ENCODE results near the gene AGAP1. TPM values are rescaled to one million over a fixed set of nuclear protein-coding genes. Genes with fewer than 3 reads are reported as not detected.

Gene AGAP1
- polyA plus RNA-seq, 1 donor from 2014 or later: 17.4 TPM

DNA sequence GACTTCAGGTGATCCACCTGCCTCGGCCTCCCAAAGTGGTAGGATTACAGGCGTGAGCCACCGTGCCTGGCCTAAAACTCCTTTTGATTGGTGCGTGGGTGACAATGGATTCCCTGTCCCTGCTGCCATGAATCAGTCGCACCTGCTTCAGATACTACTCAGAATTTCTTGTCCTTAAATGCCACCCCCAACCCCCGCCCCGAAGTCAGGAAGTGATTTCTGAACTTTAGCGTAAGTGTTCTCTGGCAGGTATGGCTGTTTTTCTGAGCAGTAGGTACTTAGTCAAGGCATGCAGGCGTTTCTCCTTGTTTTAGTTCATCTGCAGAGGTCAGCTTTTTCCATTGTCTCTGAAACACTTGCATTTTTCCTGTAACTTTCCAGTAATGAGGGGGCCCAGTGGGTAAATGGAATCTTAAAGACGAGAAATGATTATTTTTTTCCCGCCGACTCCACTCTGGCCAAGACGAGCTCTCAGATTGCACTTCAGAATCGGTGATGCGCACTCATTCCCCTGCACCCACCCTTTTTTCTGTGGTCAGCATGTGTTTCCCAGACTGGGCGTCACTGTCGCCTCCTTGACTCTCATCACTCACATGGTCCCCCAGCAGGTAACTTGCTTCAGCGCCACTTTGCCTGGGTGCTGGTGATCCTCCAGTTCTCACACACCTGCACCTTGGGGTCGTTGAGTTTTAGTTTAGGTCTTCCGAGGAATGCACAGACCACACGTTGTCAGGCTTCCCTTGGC lies 494.6 kb downstream of the AGAP1 start:
- Histone ChIP-seq H3K9me2 (ENCODE audit: insufficient read depth, low read length) (no peaks in the 10 kb centered on the region), H3K4me2 (ENCODE audit: low read length) (no peak overlapping the region), H3K9me3 (ENCODE audit: low read length) (no peaks in the 10 kb centered on the region), H4K20me1 (ENCODE audit: insufficient read depth) (no peaks in the 10 kb centered on the region), H2AFZ (ENCODE audit: low read depth, low read length) (no peak overlapping the region), H3K4me3 (ENCODE audit: low read length) (no peak overlapping the region), H3K79me2 (replicated peaks; ENCODE audit: insufficient read depth, low read length) (no peaks in the 10 kb centered on the region), H3K36me3 (ENCODE audit: insufficient read depth, low read length) (no peaks in the 10 kb centered on the region), H3K27ac (ENCODE audit: low read length) (no peak overlapping the region), H3K9ac (ENCODE audit: low read length) (no peak overlapping the region), H3F3A (ENCODE audit: insufficient read depth, low read length, poor library complexity, severe bottlenecking) (no peaks in the 10 kb centered on the region), H3K27me3 (ENCODE audit: insufficient read depth, low read depth, low read length) (no peaks in the 10 kb centered on the region)
- TF ChIP-seq RAD21 (conservative IDR thresholded peaks at IDR 0.05): no peak
- no peak for TF ChIP-seq TAF1 (IDR thresholded peaks at IDR 0.05; ENCODE audit: low read depth)
- no peak for TF ChIP-seq SMC3 (conservative IDR thresholded peaks at IDR 0.05; ENCODE audit: poor library complexity)
- no peak for TF ChIP-seq EP300 (conservative IDR thresholded peaks at IDR 0.05; ENCODE audit: poor library complexity, severe bottlenecking)
- no peak for TF ChIP-seq POLR2AphosphoS5 (IDR thresholded peaks at IDR 0.05)
- no peak for TF ChIP-seq MXI1 (conservative IDR thresholded peaks at IDR 0.05; ENCODE audit: poor library complexity, severe bottlenecking)
- TF ChIP-seq EZH2 (IDR thresholded peaks at IDR 0.05; ENCODE audit: borderline replicate concordance, insufficient read depth, low read length, poor library complexity, severe bottlenecking): no peak
- TF ChIP-seq, protein P1, sequence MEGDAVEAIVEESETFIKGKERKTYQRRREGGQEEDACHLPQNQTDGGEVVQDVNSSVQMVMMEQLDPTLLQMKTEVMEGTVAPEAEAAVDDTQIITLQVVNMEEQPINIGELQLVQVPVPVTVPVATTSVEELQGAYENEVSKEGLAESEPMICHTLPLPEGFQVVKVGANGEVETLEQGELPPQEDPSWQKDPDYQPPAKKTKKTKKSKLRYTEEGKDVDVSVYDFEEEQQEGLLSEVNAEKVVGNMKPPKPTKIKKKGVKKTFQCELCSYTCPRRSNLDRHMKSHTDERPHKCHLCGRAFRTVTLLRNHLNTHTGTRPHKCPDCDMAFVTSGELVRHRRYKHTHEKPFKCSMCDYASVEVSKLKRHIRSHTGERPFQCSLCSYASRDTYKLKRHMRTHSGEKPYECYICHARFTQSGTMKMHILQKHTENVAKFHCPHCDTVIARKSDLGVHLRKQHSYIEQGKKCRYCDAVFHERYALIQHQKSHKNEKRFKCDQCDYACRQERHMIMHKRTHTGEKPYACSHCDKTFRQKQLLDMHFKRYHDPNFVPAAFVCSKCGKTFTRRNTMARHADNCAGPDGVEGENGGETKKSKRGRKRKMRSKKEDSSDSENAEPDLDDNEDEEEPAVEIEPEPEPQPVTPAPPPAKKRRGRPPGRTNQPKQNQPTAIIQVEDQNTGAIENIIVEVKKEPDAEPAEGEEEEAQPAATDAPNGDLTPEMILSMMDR (IDR thresholded peaks at IDR 0.05; ENCODE audit: poor library complexity, severe bottlenecking): no peak
- TF ChIP-seq, protein P2, sequence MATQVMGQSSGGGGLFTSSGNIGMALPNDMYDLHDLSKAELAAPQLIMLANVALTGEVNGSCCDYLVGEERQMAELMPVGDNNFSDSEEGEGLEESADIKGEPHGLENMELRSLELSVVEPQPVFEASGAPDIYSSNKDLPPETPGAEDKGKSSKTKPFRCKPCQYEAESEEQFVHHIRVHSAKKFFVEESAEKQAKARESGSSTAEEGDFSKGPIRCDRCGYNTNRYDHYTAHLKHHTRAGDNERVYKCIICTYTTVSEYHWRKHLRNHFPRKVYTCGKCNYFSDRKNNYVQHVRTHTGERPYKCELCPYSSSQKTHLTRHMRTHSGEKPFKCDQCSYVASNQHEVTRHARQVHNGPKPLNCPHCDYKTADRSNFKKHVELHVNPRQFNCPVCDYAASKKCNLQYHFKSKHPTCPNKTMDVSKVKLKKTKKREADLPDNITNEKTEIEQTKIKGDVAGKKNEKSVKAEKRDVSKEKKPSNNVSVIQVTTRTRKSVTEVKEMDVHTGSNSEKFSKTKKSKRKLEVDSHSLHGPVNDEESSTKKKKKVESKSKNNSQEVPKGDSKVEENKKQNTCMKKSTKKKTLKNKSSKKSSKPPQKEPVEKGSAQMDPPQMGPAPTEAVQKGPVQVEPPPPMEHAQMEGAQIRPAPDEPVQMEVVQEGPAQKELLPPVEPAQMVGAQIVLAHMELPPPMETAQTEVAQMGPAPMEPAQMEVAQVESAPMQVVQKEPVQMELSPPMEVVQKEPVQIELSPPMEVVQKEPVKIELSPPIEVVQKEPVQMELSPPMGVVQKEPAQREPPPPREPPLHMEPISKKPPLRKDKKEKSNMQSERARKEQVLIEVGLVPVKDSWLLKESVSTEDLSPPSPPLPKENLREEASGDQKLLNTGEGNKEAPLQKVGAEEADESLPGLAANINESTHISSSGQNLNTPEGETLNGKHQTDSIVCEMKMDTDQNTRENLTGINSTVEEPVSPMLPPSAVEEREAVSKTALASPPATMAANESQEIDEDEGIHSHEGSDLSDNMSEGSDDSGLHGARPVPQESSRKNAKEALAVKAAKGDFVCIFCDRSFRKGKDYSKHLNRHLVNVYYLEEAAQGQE (IDR thresholded peaks at IDR 0.05; ENCODE audit: borderline replicate concordance): no peak

DNA sequence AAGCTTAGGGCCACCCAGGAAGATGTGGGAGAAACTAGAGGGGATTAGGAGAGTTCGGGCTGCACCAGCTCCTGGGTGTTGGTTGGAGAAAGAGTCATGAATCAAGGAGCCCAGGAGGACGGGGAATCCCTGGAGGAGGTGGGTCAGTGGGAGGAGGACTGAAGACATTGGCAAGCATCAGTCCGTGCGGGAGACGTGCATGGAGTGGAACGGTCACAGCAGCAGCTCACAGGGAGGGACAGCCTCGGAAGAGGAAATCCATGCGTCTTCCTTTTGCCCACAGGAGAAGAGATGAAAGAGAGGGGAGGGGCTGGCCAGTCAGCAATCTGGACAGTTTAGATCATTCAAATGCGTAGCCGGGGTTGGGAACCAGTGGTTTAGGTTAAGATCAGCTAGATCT lies 495.7 kb downstream of the AGAP1 start:
- H2AFZ ChIP-seq (ENCODE audit: low read depth, low read length): no peak overlapping the region
- no peak for TF ChIP-seq POLR2AphosphoS5 (IDR thresholded peaks at IDR 0.05)
- no peak for TF ChIP-seq EZH2 (IDR thresholded peaks at IDR 0.05; ENCODE audit: borderline replicate concordance, insufficient read depth, low read length, poor library complexity, severe bottlenecking)
- H3F3A ChIP-seq (ENCODE audit: insufficient read depth, low read length, poor library complexity, severe bottlenecking): no peaks in the 10 kb centered on the region
- no peak overlapping the region for H3K4me2 ChIP-seq (ENCODE audit: low read length)
- H3K27ac ChIP-seq (ENCODE audit: low read length): no peak overlapping the region
- no peaks in the 10 kb centered on the region for H3K9me3 ChIP-seq (ENCODE audit: low read length)
- H4K20me1 ChIP-seq (ENCODE audit: insufficient read depth): no peaks in the 10 kb centered on the region
- no peaks in the 10 kb centered on the region for H3K27me3 ChIP-seq (ENCODE audit: insufficient read depth, low read depth, low read length)
- no peak overlapping the region for H3K4me3 ChIP-seq (ENCODE audit: low read length)
- H3K9ac ChIP-seq (ENCODE audit: low read length): no peak overlapping the region
- H3K9me2 ChIP-seq (ENCODE audit: insufficient read depth, low read length): no peaks in the 10 kb centered on the region
- H3K36me3 ChIP-seq (ENCODE audit: insufficient read depth, low read length): no peaks in the 10 kb centered on the region
- H3K79me2 ChIP-seq (replicated peaks; ENCODE audit: insufficient read depth, low read length): no peaks in the 10 kb centered on the region

Measured in neural cell (in vitro differentiated cells).